Sciatic nerve (tissue), 2 donors: Measurements from ENCODE around the gene FGF10. TPM values are rescaled to one million over a fixed set of nuclear protein-coding genes. Genes with fewer than 3 reads are reported as not detected.

Experiments
- ATAC-seq: fragments of 200-7000 bp; cut with Tn5 transposase; one replicate; pipeline ENCODE4 v1.9.1; 2020; ENCODE audit warnings: mild to moderate bottlenecking, moderate library complexity
- DNase-seq: peaks from one replicate; pipeline ENCODE4 v3.0.0-alpha.2; 2020; ENCODE audit warnings: low spot score
- intact Hi-C: fragments of 100-400 bp; cut with DNase I; formaldehyde crosslinking; loops from one replicate; pipeline ENCODE4 v1.14.2; 2022
- total RNA-seq: library from RNA; stranded (reverse); fragmentation: NEBNext Ultra II Directional; extraction: Animal tissue kit (Norgen Biotek cat#: 25700); gene quantifications from one replicate; pipeline ENCODE4 v1.2.1, GENCODE V29; 2021
- donor health status: DM: no; HTN: no; CAD: no.
- donor health status: DM: no; HTN: no; CAD: no.

Gene FGF10
- total RNA-seq = 13.1 TPM

- DNase-seq (peak; percentile 69), ATAC-seq (peak; percentile 83)
These were observed at the start of gene FGF10 for GRCh38 chr5:44389090-44389822. Gene FGF10, minus strand, starts transcription at chr5:44389420. Its CDS starts 738 bp downstream, at chr5:44388682.

DNA sequence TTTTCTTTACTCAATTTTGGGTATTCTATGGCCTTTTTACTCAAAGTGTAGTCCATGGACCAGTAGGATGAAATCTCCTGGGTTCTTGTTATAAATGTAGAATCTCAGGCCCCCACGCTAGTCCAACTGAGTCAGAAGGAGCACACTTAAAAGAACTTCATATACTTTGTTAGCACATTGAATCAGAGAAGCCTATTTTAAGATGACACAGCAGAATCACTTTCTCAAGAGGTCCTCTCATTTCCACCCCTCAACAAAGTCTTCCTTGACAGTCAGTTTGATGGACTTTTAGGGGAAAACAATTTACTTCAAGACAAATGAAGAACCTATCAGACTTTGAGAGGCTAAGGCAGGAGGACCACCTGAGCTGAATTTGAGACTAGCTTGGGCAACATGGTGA lies 37.7 kb upstream of the FGF10 start:
- no peak for DNase-seq
- ATAC-seq = no peak
- intact Hi-C loops = no loop called here

More at GRCh38 chr5:44389090-44389822, at the start of gene FGF10:
- intact Hi-C loops = no loop called here

DNA sequence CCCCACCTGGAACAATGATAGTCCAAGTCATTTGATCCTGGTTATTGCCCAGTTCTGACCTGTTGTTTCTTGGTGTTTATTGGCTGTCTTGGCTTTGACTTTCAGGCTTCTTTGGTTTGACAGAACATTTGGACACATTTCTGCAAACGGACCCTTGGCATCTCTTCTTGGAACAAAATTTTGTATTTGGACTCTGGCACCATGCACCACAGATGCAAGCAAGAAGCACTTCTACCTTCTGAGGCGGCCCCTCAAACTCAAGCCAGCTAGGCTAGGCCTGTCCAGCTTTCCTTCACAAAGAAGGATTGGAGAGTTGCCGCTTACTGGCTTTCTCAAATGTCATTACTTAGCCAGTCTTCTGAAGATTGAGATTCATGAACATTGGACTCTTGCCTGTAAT lies 23.1 kb upstream of the FGF10 start:
- intact Hi-C loops = no loop called here
- DNase-seq (no peak), ATAC-seq (no peak)

GRCh38 chr5:44402084-44402483 lies 12.9 kb upstream of the FGF10 start:
- intact Hi-C loops = no loop called here
- DNase-seq (no peak), ATAC-seq (no peak)

GRCh38 chr5:44401611-44402010 lies 12.4 kb upstream of the FGF10 start:
- no peak for DNase-seq
- no peak for ATAC-seq
- intact Hi-C loops = no loop called here

- intact Hi-C loops = no loop called here
- ATAC-seq (no peak), DNase-seq (no peak)
These were observed 9.2 kb upstream of the FGF10 start for GRCh38 chr5:44398382-44398781.

DNA sequence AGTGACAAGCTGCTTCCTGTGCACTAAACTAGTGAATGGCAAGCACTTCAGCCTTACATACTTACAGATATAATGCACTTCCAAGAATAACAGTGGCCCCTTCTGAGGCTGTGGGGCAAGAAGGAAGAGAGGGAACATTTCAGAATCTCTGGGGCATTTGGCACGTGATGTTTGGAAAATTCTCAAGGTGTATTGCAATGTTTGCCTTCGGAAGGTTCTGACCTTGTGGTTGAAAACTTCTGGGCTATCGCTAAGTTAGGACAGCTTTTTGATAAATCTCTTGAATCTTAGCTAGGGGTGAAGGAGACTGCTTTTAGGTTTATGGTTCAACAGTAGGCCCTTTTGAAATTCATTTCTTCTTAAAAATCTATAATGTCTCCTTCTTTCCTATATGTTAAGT lies 7.1 kb upstream of the FGF10 start:
- ATAC-seq (no peak), DNase-seq (no peak)
- intact Hi-C loops = no loop called here

DNA sequence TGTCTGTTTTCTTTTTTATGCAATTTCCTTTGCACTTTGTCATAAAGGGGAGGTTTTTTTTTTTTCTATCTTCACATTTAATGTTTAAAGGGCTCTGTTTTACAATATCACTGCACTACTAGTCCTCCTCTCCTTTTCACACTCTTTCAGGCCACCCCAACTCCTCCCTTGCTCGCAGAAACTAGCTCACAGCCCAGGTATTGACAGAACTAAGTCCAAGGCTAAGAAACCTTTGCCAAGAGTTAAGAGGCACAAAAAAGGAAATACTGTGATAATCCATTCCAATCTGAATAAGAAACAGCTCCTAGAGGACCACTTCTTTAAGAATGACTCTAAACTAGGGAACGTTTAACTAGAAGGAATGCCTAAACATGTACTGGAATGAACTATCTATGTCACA lies 1.1 kb upstream of the FGF10 start:
- ATAC-seq = no peak
- no peak for DNase-seq
- intact Hi-C loops = no loop called here

DNA sequence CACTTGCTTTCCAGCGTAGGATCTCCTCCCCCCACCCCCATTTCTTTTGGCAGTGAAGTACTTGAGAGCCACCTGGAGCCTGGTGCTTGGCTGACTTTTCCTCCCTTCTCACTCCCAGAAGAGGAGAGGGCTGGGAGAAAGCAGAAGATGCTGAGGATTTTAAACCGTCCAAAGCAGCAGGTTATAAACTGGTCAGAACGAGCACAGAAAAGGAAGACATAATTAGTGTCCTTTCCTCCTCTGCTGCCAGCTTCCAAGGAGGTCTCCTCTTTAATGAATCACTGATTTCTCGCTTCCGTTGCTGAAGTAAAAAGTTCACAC lies 563 bp upstream of the FGF10 start:
- intact Hi-C loops = no loop called here
- ATAC-seq (no peak), DNase-seq (no peak)

DNA sequence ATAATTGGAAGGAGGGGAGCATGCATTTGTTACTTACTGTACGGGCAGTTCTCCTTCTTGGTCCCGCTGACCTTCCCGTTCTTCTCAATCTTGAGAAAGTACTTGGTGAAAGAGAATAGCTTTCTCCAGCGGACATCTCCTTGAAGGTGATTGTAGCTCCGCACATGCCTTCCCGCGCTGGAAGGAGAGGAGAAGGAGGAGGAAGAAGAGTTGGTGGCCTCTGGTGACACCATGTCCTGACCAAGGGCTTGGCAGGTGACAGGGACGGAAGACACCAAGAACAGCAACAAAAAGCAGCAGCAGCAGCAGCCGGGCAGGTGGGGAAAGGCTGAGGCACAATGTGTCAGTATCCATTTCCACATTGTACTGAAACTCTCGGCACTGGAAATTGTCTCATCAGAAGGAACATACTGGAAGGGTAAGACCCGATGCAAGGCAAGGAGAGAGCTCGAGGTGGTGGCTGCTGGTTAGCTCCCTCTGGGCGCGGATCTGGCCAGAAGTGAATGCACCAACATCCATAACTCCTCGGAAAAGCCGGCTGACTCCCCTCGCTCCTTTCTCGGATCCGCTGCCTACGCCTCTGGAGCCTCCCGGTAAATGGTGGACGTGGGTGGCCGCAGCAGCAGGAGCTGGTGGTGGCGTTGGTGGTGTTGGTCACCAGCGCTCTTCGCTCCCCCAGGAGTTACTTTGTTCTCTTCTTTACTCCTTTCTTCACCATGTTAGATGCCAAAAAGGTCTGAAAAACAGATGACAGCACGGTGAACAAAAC lies 715 bp downstream of the FGF10 start:
- DNase-seq (no peak), ATAC-seq (peak; percentile 47)
- intact Hi-C loops = no loop called here

- intact Hi-C loops = no loop called here
- peak; percentile 40 for ATAC-seq
- DNase-seq = no peak
These were observed 1.3 kb downstream of the FGF10 start for GRCh38 chr5:44387921-44388320.

- DNase-seq = no peak
- no peak for ATAC-seq
- intact Hi-C loops = no loop called here
These were observed 1.8 kb downstream of the FGF10 start for GRCh38 chr5:44387406-44387805.

GRCh38 chr5:44385291-44385900 lies 3.8 kb downstream of the FGF10 start:
- no peak for ATAC-seq
- DNase-seq = no peak
- intact Hi-C loops = no loop called here

DNA sequence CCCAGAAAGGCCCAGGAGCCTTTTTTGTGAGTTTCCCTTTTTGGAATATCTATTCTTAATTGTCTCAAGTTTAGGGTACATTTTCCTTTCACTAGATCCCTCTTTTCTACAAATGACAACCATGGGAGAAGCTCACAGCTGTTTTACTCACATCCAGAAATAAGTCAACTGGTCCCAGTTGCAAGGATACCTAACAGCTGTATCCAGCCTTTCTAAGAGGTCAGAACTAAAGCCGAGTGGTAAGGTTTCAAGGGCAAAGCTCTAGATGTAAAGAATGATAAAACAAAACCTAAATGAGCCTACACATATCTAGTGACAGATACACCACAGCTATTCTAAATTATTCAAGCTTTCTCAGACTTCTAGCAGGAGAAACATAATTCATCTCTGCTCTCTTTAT lies 4.4 kb downstream of the FGF10 start:
- DNase-seq = no peak
- intact Hi-C loops = no loop called here
- no peak for ATAC-seq

GRCh38 chr5:44382894-44383293 lies 6.3 kb downstream of the FGF10 start:
- intact Hi-C loops = no loop called here
- ATAC-seq = no peak
- DNase-seq = no peak

GRCh38 chr5:44377057-44377456 lies 12.2 kb downstream of the FGF10 start:
- intact Hi-C loops = no loop called here
- DNase-seq (no peak), ATAC-seq (no peak)

DNA sequence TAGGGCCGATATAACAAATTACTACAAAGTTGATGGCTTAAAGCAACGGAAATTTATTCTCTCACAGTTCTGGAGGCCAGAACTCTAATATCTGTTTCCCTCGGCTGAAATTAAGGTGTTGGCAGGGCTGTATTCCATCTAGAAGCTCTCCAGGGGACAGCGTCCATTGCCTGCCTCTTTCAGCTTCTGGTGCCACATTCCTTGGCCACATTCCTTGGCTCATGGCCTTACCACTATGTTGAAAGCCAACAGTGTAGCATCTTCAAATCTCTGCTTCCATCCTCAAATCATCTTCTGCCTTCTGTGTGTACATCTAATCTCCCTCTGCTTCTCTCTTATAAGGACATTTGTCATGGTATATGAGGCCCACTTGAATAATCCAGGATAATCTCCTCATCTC lies 17.2 kb downstream of the FGF10 start:
- intact Hi-C loops = no loop called here
- DNase-seq (no peak), ATAC-seq (peak; percentile 51)

- intact Hi-C loops = no loop called here
- no peak for DNase-seq
- no peak for ATAC-seq
These were observed 22.0 kb downstream of the FGF10 start for GRCh38 chr5:44367203-44367602.

- DNase-seq (no peak), ATAC-seq (no peak)
- intact Hi-C loops = no loop called here
These were observed 23.9 kb downstream of the FGF10 start for GRCh38 chr5:44365345-44365744.

- ATAC-seq (no peak), DNase-seq (no peak)
- intact Hi-C loops = no loop called here
These were observed 25.1 kb downstream of the FGF10 start for GRCh38 chr5:44364097-44364496.
